Heart right ventricle (tissue), 16 donors: ENCODE results near the gene DDTL. TPM values are rescaled to one million over a fixed set of nuclear protein-coding genes. Genes with fewer than 3 reads are reported as not detected.
"Not testable (repeated sequence)": the region's sequence is repeated elsewhere in the genome, so short reads cannot be mapped to it uniquely, and the experiment has no call there.

Source experiments
- ATAC-seq, 8 donors: fragments of 200-7000 bp; cut with Tn5 transposase; one replicate each; pipeline ENCODE4 v1.9.1; 2020; ENCODE audit warnings: mild to moderate bottlenecking in 8 of 8, moderate library complexity in 8 of 8, moderate number of reproducible peaks in 1 of 8
- DNase-seq, 2 donors: peaks; one replicate each; pipeline ENCODE4 v3.0.0-alpha.2; 2020
- H3K27ac ChIP-seq, 10 donors: fragments of 200-600 bp; sonication (generic) in 2 of 10; one replicate each; pipeline versions ENCODE4 v1.5.0 to v1.8.0; 2020 to 2022; ENCODE audit warnings: mild to moderate bottlenecking in 3 of 10
- H3K27me3 ChIP-seq, 7 donors: fragments of 200-600 bp; one replicate each; pipeline ENCODE4 v1.8.0; 2021 to 2022; ENCODE audit warnings: mild to moderate bottlenecking in 2 of 7
- H3K36me3 ChIP-seq, 9 donors: fragments of 200-600 bp; sonication (generic) in 1 of 9; one replicate each; pipeline versions ENCODE4 v1.5.0 to v1.8.0; 2020 to 2022; ENCODE audit warnings: mild to moderate bottlenecking in 2 of 9
- H3K4me1 ChIP-seq, 9 donors: fragments of 200-600 bp; sonication (generic) in 1 of 9; one replicate each; pipeline versions ENCODE4 v1.5.0 to v1.8.0; 2020 to 2022; ENCODE audit warnings: mild to moderate bottlenecking in 4 of 9
- H3K4me3 ChIP-seq, 10 donors: fragments of 200-600 bp; sonication (generic) in 2 of 10; one replicate each; pipeline versions ENCODE4 v1.5.0 to v1.8.0; 2020 to 2022; ENCODE audit warnings: mild to moderate bottlenecking in 7 of 10, moderate library complexity in 2 of 10
- H3K9me3 ChIP-seq, 11 donors: fragments of 200-600 bp in 10 of 11; sonication (generic) in 2 of 11; one replicate each; pipeline versions ENCODE4 v1.5.0 to v1.8.0; 2013 to 2022; ENCODE audit warnings: mild to moderate bottlenecking in 2 of 11, control low read depth in 1 of 11, moderate library complexity in 1 of 11
- CTCF ChIP-seq, 9 donors: fragments of 200-600 bp; sonication (generic) in 2 of 9; IDR thresholded peaks; one replicate each; pipeline versions ENCODE4 v1.5.0 to v1.8.0; 2021 to 2022; ENCODE audit warnings: antibody characterized with exemption in 9 of 9, mild to moderate bottlenecking in 5 of 9, moderate library complexity in 1 of 9
- WGBS, 2 donors: extraction: QIAGEN DNeasy Blood & Tissue Kit; methylation state at CpG; one replicate each; pipeline ENCODE4 v1.1.7; 2013; ENCODE audit warnings: inconsistent platforms in 1 of 2; 5-methylcytosine and 5-hydroxymethylcytosine counted together
- intact Hi-C, 10 donors: fragments of 100-400 bp; cut with DNase I; formaldehyde crosslinking; loops; one replicate each; pipeline versions ENCODE4 v1.11.1 to v1.14.2; 2022
- polyA plus RNA-seq, 2 donors: library from polyadenylated mRNA; stranded (reverse); fragments of 200-250 nt; gene quantifications; one replicate each; pipeline ENCODE4 v1.2.3, GENCODE V29; 2013
- total RNA-seq, 10 donors: library from RNA; stranded (reverse); fragmentation: NEBNext Ultra II Directional in 3 of 10; extraction: Animal tissue kit (Norgen Biotek cat#: 25700) in 3 of 10; gene quantifications; one replicate each; pipeline versions ENCODE4 v1.2.1 to v1.2.4, GENCODE V29; 2021 to 2023
- donor health status: Arrhythmogenic right ventricular cardiomyopathy.
- donor health status: ischemic (EF 13 %, LVEDD 7.1; RV severe dilation, severe dysfunction).
- donor health status: healthy with polysubstance abuse.
- donor health status: DM: no; HTN: yes; CAD: no.
- donor health status: DM: no; HTN: no; CAD: no.
- donor health status: ischemic (EF 25% LVEDD 6.9; RV normal size, moderate dysfunction).
- donor health status: ischemic (EF 25% LVEDD 5.7; RV mildly dilated, moderate dysfunction).
- donor health status: healthy.
- donor health status: DM: yes; HTN: yes; CAD: no.
- donor health status: Ischemic cardiomyopathy.
- donor health status: ischemic (EF 35%, LVEDD 5.7; RV mildly dilated, moderate dysfunction).
- donor health status: nonischemic (EF 11% LVEDD 7.7; RV severe dilation, severe dysfunction).
- donor health status: DM: yes; HTN: yes; CAD: no.
- donor health status: PGD.
- donor health status: ischemic (EF 29% LVEDD 5.4; RV normal size, mild dysfunction).
- donor health status: nonischemic (EF 23%, LVEDD 6.1; RV moderate dilation, normal function).

DDTL gene
- total and polyA plus RNA-seq, 12 donors = 0.99 to 4.9 (median 2.9) TPM; not detected in 5

- TF ChIP-seq CTCF (IDR thresholded peaks at IDR 0.05) = no peak
- 75 to 83% methylated on average over 14 of the region's 14 CpGs for WGBS, 2 donors
- H3K4me1 ChIP-seq = no peaks in the 10 kb centered on the region
- H3K4me3 ChIP-seq = no peak overlapping the region
- no peak overlapping the region for H3K27ac ChIP-seq
- peaks cover 0 to 31% (median 0%) of the 10 kb centered on the region in 11 donors for H3K9me3 ChIP-seq
- ATAC-seq (peak in 1 of 8 donors; percentile 17), DNase-seq (no peak)
- H3K27me3 ChIP-seq = no peaks in the 10 kb centered on the region
- H3K36me3 ChIP-seq = peaks cover 0 to 83% (median 0%) of the 10 kb centered on the region in 9 donors
- intact Hi-C loops = loop anchor here in 4 of 10 donors (5.0 to 10.0 kb wide), 2 partner anchors 46 to 48 kb away; partner anchors contain the start of gene DDT (in 4 of the 4)
Observed at GRCh38 chr22:23926561-23926960, 40.1 kb upstream of the DDTL start.

- no peak for TF ChIP-seq CTCF (IDR thresholded peaks at IDR 0.05)
- ATAC-seq (peak in 3 of 8 donors; percentile 24 to 93 (median 61)), DNase-seq (no peak)
- peak overlapping the region in 3 of 10 donors; percentile 15 to 58 (median 23) for H3K27ac ChIP-seq
- intact Hi-C loops = loop anchor here in 5 of 10 donors (5.0 to 10.0 kb wide), 3 partner anchors 64 to 69 kb away; partner anchors contain the start of gene GSTT4 (in 3 of the 5)
- H3K4me3 ChIP-seq = no peak overlapping the region
- H3K36me3 ChIP-seq = no peaks in the 10 kb centered on the region
- WGBS, 2 donors = 59 to 63% methylated on average over 5 of the region's 5 CpGs
- H3K27me3 ChIP-seq = no peaks in the 10 kb centered on the region
- no peaks in the 10 kb centered on the region for H3K9me3 ChIP-seq
- peaks cover 0 to 4% (median 0%) of the 10 kb centered on the region in 9 donors for H3K4me1 ChIP-seq
Observed at GRCh38 chr22:23938328-23939016, 28.2 kb upstream of the DDTL start.

GRCh38 chr22:23939017-23939357 is 27.7 kb upstream of the DDTL start:
- H3K27me3 ChIP-seq = no peaks in the 10 kb centered on the region
- TF ChIP-seq CTCF (IDR thresholded peaks at IDR 0.05) = no peak
- H3K9me3 ChIP-seq = no peaks in the 10 kb centered on the region
- peaks cover 0 to 4% (median 0%) of the 10 kb centered on the region in 9 donors for H3K4me1 ChIP-seq
- H3K36me3 ChIP-seq = no peaks in the 10 kb centered on the region
- H3K27ac ChIP-seq = peak overlapping the region in 1 of 10 donors; percentile 58
- H3K4me3 ChIP-seq = no peak overlapping the region
- ATAC-seq (no peak), DNase-seq (no peak)
- intact Hi-C loops = loop anchor here in 5 of 10 donors (5.0 to 10.0 kb wide), 3 partner anchors 63 to 68 kb away; partner anchors contain the start of gene GSTT4 (in 3 of the 5)
- WGBS, 2 donors = 84 to 97% methylated on average over 3 of the region's 3 CpGs

GRCh38 chr22:23940166-23940565 is 26.5 kb upstream of the DDTL start:
- H3K4me1 ChIP-seq, ATAC-seq, H3K27ac ChIP-seq, H3K4me3 ChIP-seq, DNase-seq, H3K27me3 ChIP-seq, H3K36me3 ChIP-seq, H3K9me3 ChIP-seq: not testable (repeated sequence)
- WGBS, 2 donors = 78 to 100% methylated on average over 1 to 3 of the region's 14 CpGs
- intact Hi-C loops = loop anchor here in 1 of 10 donors (10.0 kb wide), 1 partner anchor 55 kb away; no protein-coding TSS in a partner anchor

- WGBS, 2 donors = 56 to 57% methylated on average over 3 of the region's 3 CpGs
- not testable (repeated sequence) for H3K36me3 ChIP-seq, DNase-seq, H3K27me3 ChIP-seq, H3K4me3 ChIP-seq, H3K27ac ChIP-seq, H3K4me1 ChIP-seq, H3K9me3 ChIP-seq, ATAC-seq
- intact Hi-C loops = loop anchor here in 1 of 10 donors (10.0 kb wide), 1 partner anchor 47 kb away; no protein-coding TSS in a partner anchor
Observed at GRCh38 chr22:23947391-23947790, 19.3 kb upstream of the DDTL start.

- intact Hi-C loops = loop anchor here in 5 of 10 donors (10.0 kb wide), 3 partner anchors 45 to 225 kb away; no protein-coding TSS in a partner anchor
- 83 to 84% methylated on average over 16 to 17 of the region's 18 CpGs for WGBS, 2 donors
- not testable (repeated sequence) for ATAC-seq, H3K36me3 ChIP-seq, DNase-seq, H3K27ac ChIP-seq, H3K4me3 ChIP-seq, H3K4me1 ChIP-seq, H3K27me3 ChIP-seq, H3K9me3 ChIP-seq
Observed at GRCh38 chr22:23949764-23950163, 16.9 kb upstream of the DDTL start.

- H3K4me3 ChIP-seq, H3K4me1 ChIP-seq, DNase-seq, H3K27ac ChIP-seq, H3K36me3 ChIP-seq, H3K9me3 ChIP-seq, H3K27me3 ChIP-seq: not testable (repeated sequence)
- WGBS, 2 donors = 81 to 98% methylated on average over 2 of the region's 2 CpGs
- intact Hi-C loops = loop anchor here in 4 of 10 donors (10.0 kb wide), 2 partner anchors 87 to 223 kb away; no protein-coding TSS in a partner anchor
- peak in 1 of 8 donors; percentile 32 for ATAC-seq
Observed at GRCh38 chr22:23951383-23951782, 15.3 kb upstream of the DDTL start.

GRCh38 chr22:23952794-23953405 is 13.8 kb upstream of the DDTL start:
- 75 to 82% methylated on average over 11 of the region's 11 CpGs for WGBS, 2 donors
- H3K27me3 ChIP-seq, H3K9me3 ChIP-seq, H3K27ac ChIP-seq, H3K4me3 ChIP-seq, H3K4me1 ChIP-seq, H3K36me3 ChIP-seq, DNase-seq: not testable (repeated sequence)
- peak in 1 of 8 donors; percentile 14 for ATAC-seq
- intact Hi-C loops = loop anchor here in 4 of 10 donors (10.0 kb wide), 2 partner anchors 88 to 222 kb away; no protein-coding TSS in a partner anchor
